Head of caudate nucleus (tissue), 42 donors: Measurements from ENCODE around the gene FAM240A.
A peak's percentile ranks its signal among the peaks of the same experiment; 100 is the strongest.
"Not testable (repeated sequence)": the region's sequence is repeated elsewhere in the genome, so short reads cannot be mapped to it uniquely, and the experiment has no call there.

ENCODE experiments used
- DNase-seq, 42 donors: peaks; one replicate each; pipeline versions ENCODE4 v3.0.0 to v3.0.0-alpha.2; 2020 to 2021; ENCODE audit warnings: mixed read lengths in 7 of 42
- intact Hi-C: fragments of 100-400 bp; cut with DNase I; formaldehyde crosslinking; loops from one replicate; pipeline ENCODE4 v1.15.0; 2022

The FAM240A gene

DNA sequence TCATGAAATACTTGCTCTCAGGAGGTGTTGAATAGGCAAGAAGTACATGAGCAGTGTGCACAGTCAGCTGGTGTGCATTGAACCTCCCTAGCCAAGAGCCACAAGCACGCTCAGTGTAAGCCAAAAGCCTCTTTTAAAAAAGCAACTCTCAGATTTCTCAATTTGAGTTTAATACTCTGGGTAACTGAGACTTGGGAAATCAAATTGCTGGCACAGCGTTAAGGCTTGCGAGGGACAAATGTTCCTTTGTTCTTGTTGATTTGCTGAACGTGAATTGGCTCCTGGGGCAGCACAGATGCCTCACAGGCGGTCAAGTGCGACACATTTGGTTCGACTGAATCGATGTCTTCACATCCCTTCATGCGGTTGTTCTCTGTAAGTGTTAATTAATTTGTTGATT is at the start of gene FAM240A:
Gene FAM240A (plus strand): TSS at position 202 of the 400 bp plus-strand sequence. CDS start 159 bp downstream, at position 361.
- intact Hi-C loops: no loop called here
- peak in 24 of 42 donors; percentile 7 to 72 (median 36) for DNase-seq

- DNase-seq: no peak
- intact Hi-C loops: no loop called here
Measured at GRCh38 chr3:46564190-46565021, 47.9 kb upstream of the FAM240A start.

DNA sequence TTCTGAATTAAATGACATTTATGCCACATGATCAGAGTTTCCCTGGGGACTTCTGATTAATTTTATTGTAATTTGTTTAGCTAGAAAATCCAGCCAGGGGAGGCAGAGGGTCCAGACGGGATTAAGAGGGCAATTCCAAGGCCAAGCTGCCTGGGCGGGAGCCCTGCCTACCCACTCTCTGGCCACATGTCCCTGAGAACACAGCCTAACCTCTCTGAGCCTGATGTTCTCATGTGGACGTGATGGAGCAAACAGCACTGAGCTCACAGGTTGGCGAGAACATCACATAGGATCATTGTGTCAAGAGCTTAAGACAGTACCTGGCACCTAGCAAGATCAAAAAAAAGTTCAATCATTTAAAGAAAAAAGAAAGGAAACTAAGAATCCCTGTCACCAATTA is 47.2 kb upstream of the FAM240A start:
- no peak for DNase-seq
- intact Hi-C loops: no loop called here

DNA sequence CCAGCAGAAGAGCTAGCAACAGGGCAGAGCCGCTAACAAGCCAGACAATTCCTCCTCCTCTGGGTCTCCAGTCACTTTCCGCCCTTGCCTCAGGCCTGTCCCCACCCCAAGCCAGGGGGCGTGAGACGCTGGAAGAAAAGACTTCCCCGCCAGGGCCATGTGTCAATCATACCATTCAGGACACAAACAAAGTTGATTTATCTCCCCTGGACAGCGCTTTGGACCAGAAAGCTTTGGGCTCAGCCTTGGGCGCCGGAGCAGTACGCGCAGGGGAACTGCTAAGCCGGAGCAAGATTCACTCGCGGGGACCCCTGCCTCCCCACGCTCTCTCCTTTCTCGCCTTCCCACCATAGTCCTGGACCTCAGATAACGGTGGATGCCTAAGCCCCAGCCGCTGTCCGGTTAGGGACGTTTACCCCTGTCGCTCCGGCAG is 46.7 kb upstream of the FAM240A start:
- intact Hi-C loops: no loop called here
- no peak for DNase-seq

DNA sequence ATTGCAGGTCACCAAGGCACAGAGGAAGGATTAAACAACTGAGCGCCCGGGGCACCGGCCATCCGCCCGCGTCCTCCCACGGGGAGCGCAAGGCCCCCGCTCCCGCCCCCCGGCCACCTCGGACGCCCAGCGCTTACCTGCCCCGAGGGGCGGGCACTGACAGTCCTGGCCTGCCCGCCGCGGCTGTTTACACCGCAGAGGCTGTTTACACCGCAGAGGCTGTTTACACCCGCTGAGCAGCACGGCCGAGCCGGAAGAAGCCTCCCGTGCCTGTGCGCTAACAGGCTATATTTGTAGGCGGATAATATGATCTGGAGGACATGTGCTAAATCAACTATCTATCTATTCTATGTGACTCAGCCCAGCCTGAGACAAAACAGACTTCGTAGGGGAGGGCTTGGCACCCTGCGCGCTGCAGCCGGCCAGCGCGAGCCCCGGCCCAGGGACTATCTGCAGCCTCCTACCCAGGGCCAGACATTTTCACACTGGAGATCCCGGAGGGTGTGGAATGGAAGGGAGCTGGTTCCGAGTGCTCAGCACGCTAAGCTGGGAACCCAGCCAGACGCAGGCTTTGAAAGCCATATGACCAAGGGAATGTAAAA is 46.2 kb upstream of the FAM240A start, which contains the start of gene LRRC2:
Gene LRRC2 (minus strand): TSS at position 263 of the 602 bp plus-strand sequence. CDS start 14,711 bp downstream, outside the sequence.
- intact Hi-C loops: no loop called here
- DNase-seq: peak in 1 of 42 donors; percentile 19

DNA sequence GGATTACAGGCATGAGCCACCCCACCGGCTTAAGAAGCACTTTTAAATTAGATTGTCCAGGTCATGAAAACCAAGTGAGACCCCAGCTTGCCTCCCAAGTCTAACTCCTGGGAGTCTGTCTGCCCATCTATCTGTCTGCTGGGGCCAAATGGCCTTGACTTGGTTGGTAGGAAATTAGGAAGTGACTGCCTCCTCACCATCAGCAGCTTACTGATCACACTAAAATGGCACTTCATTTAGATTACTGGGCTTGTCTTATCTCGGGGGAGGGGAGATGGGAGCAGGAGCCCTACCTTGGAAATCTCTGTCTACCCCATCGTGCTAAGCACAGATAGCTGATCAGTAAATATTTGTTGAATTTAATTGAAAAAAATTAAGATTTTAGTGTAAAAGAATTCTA is 40.6 kb upstream of the FAM240A start:
- intact Hi-C loops: no loop called here
- no peak for DNase-seq

- intact Hi-C loops: no loop called here
- no peak for DNase-seq
Measured at GRCh38 chr3:46573701-46574100, 38.6 kb upstream of the FAM240A start.

DNA sequence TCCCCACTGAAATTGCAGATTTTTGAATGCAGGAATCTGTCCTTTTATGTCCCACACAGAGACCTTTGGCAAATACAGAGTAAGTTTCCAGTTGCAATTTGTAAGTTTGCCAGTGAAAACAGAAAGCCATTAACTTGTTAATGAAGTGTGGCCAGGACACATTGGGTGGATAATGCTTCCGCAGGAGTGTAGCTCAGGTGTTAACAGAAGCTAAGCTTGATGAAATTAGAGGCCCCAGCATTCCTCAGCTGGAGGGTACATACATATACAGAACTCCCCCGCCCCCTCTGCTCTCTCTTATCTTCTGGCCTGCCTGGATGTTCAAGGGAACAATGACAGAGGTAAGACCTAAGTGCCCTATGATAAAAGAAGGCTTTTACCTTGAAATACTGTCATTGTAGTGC is 38.1 kb upstream of the FAM240A start:
- intact Hi-C loops: no loop called here

DNA sequence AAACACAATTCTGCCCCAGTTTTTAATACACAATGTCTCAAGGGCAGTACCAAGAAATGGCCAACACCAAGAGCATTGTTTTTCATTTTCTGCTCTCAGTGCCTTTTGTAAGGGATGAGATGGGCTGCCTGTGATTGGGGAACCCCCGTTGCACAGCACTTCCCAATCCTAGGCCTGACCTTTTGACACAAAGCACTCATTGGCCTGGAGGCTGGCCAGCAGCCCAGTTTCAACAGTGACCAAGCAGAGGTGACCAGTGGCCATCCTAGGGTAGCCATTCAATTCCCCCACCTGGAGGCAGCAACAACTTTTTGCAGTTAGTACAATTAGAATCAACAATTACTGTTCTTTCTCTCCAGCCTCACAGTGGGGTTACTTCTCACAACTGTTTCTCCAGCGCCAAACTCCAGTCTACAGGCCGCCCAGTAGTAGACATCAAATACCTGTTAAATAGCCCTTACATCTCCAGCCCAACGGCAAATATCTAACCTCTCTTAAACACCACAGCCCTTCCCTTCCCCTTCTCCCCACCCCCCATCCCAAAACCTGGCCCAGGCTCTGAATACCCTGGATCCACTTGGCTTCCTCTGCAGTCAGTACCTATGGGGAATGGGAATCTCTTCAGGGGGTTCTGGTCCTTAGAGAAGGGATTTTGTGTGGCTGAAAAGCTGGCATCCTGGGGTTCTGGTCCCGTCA is 37.3 kb upstream of the FAM240A start:
- intact Hi-C loops: no loop called here
- no peak for DNase-seq

More for the DNA sequence above, 38.1 kb upstream of the FAM240A start:
- no peak for DNase-seq

DNA sequence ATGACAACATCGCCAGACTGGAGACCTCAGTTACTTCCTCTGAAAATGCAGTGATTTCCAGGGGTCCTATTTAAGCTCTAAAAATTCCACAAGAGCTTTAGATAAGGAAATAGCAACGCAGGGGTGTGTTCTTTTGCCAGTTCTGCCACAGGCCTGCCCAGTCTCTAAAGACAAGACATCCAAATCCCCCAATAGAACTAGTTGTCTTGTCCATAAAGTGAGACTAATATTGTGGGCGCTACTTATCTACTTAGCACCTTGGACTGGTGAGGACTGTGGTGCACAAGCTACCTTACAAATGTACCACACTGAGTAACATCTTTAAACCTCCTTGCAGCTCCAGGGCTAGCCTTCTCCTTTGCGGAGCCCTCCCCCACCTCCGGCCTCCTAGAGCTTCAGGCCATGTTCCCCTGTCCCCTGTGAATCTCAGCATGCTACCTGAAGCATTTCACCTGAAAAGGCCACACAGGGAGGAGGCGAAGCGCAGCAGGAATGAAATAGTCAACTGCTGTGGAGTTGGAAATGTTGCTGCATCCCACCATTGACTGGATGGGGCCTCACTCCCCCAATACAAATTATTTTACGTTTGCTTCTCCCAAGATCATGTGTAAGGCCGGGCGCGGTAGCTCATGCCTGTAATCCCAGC is 36.6 kb upstream of the FAM240A start:
- intact Hi-C loops: no loop called here

GRCh38 chr3:46576386-46576785 is 35.9 kb upstream of the FAM240A start:
- DNase-seq: no peak
- intact Hi-C loops: no loop called here

More for the DNA sequence above, 36.6 kb upstream of the FAM240A start:
- DNase-seq: no peak

- intact Hi-C loops: no loop called here
- DNase-seq: no peak
Measured at GRCh38 chr3:46576879-46577278, 35.4 kb upstream of the FAM240A start.

- DNase-seq, intact Hi-C loops: not testable (repeated sequence)
Measured at GRCh38 chr3:46577580-46578249, 34.6 kb upstream of the FAM240A start.

GRCh38 chr3:46578973-46579755 is 33.2 kb upstream of the FAM240A start:
- no peak for DNase-seq
- intact Hi-C loops: no loop called here

DNA sequence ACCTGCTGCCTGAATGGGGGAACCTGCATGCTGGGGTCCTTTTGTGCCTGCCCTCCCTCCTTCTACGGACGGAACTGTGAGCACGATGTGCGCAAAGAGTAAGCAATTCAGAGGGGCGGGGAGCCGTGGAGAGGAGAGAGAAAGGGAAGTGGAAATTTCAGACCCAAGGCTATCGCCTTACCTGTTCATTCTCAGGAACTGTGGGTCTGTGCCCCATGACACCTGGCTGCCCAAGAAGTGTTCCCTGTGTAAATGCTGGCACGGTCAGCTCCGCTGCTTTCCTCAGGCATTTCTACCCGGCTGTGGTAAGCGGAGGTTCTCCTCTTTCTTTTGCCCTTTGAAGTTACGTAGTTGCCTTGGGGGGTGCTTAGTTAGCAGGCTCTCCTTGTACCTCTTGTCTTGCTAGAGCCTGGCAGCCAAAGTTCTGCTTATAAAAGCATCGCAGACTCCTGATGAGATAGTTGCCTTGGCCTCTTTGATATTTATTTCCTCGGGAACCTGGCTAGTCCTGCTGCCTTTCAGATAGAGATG is 32.5 kb upstream of the FAM240A start:
- intact Hi-C loops: no loop called here
- no peak for DNase-seq

DNA sequence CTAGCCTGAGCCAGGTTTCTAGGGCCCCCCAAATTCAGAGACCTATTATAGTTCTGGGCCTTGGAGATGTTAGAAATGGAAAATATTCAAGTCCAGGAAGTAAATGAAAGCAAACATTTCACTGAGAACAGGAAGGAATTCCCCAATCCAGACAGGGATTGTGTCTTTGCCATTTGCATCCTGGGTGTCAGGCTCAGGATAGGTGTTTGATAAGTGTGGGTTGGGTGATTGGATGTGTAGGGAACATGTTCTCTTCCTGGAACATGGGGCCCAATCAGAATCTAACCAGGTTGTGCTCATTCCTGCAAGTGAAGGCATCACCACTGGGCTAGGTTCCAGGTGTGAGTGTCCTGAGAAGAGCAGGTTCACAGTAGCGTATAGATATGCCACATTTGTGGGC is 31.6 kb upstream of the FAM240A start:
- DNase-seq: no peak
- intact Hi-C loops: no loop called here

DNA sequence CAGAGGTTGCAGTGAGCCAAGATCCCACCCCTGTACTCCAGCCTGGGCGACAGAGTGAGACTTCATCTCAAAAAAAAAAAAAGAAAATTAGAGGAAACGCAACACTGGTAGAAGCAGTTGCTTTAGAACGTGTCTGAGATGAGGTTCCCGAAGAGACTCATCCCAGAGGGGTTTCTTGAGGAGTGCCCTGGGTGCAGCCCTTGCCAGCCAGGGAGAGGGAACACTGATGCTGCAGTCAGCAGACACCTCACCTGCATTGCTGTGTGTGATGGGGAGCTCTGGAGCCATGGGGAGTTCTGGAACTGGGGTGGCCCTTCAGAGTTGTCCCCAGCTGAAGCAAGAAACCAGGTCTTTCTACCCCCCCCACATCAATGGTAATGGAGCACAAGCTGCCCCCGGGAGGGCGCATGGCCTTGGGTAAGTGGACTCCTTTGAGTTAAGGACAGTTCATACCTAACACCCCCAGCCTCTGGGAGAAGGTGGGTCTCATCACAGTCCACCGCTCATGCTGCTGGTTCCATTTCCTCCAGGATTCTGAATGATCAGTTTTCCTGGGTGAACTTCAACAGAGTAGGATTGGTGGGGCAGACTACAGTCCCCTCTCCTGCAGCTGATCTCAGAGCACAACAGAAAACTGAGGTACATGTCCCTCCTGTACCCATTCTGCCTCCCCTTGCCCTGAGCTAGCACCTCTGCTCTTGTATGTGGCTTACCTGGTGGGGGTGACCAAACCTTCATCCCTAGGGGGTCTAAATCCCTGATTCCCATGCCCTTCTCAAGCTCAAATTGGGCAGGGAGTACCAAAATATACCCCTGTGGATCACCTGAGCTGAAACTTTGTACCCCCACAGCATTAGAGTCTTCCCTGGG is 27.5 kb upstream of the FAM240A start:
- no peak for DNase-seq
- intact Hi-C loops: no loop called here
